OCI-M1 (cell line): ENCODE measurements around the gene PHKA2.

Experiments
- DNase-seq: peaks from one replicate; lab custom pipeline; 2025; lab: John Stamatoyannopoulos, UW

The PHKA2 gene

DNA sequence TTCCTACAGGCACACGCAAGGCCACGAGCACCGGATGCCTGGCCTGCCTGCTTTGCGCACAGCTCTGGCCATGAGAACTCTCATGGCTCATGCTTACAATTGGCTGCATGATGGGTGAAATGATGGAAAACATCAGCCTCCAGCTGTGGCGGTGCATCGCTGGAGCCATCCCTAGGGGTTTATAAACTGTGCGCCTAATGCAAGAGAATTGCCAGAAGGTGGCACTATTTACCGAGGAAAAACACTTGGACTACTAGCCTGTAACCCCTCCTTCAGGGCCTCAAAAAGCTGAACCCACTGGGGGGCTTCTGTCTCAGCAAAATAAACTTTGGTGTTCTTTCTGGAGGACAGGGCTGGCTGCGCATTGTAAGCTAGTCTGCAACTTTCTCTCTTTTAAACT is 51.9 kb downstream of the PHKA2 start:
- peak; percentile 24 for DNase-seq

DNA sequence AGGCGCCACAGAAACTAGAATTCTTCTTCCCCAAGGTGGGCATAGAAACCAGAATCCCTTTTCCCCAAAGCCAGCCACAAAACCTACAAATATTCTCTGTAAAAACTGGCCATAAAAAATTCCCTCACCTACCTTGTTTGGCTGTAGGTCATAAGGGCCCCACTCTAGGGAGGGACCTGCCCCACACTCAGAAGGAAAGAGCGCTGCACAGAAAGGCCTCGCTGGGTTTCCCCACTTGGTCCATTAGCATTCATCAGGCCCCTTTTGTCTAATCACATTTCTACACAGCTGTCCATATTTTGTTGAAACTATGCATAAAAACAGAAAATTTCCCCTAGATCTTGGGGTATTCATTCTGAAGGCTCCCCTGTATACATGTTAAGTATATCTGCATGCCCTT is 54.1 kb downstream of the PHKA2 start:
- no peak for DNase-seq

DNA sequence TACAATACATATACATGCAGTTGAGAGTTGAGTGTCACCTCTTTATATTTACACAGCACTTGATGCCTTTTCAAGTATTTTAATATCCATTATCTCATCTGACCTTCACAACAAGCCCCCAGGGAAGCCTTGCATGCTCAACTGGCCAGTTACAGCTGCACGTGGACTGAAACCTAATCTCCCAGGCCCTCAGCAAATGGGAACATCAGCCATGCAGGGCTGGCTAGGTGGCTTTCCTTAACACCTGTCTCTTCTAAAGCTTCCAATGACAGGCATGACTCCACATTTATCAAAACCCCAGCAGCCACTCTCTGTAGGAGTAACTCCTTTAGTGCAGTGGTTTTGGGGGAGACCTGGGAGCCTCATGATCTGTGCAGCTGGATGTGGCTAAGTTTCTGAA is 56.4 kb downstream of the PHKA2 start:
- DNase-seq, result no peak

DNA sequence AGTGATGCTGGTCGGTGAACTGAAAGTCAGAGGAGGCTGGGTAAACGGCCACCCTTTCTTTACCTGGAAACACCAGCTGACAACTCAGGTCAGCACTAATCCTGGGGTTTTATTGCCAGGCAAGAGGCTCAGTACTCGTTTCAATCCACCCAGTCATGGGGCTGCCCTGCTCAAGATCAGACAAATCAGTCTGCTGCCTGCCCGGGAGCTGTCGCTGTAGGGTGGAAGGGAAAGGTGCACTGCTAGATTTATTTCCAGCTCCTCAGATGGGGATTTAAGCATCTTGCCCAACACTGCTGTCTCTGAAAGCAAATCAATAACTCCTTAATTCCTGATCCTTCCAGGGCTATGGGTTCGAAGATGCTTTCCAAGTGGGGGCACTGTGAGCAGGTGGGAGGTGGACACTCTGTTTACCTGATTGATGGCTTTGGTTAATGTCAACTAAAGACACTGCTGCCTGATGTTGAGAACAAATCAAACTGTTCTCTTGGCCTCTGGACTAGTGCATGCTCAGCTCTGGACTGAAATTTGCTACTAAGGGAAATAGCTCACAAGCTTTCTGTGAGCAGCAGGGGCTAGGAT is 59.3 kb downstream of the PHKA2 start:
- DNase-seq, result no peak

DNA sequence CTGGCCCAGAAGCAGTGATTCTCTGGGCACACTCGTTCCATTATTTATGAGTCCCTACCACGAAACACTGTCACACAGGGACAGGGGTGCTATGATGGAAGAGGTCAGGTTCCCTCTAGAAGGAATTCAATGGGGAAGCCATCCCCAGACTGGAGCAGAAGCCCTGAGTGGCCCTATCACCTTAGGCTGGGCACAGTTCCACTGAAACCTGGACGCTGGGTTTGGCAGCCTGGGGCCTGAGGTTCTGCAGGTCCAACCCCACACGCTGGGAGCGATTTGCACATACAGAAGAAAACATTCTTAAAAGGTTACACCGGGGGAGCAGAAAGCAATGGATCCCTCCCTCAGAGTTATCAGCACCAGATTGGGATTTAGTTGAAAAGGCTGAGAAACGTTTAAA is 63.3 kb downstream of the PHKA2 start:
- DNase-seq, result no peak

DNA sequence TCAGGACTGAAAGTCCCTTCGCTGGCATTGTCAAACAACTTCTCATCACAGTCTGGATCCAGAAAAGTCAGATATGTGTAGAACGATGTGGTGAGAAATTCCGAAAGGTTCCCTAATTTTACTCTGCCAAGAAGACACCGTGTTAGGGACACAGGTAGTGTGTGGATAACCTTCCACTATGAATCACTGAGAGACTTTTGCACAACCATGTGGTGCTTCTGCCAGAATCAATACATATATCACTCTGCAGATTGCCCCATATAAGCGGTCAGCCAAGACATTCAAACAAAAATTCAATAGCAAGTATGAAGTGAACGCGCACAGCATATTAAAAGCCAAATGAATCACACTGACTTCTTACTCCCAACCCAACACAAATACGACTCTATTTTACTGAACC is 63.8 kb downstream of the PHKA2 start:
- no peak for DNase-seq

DNA sequence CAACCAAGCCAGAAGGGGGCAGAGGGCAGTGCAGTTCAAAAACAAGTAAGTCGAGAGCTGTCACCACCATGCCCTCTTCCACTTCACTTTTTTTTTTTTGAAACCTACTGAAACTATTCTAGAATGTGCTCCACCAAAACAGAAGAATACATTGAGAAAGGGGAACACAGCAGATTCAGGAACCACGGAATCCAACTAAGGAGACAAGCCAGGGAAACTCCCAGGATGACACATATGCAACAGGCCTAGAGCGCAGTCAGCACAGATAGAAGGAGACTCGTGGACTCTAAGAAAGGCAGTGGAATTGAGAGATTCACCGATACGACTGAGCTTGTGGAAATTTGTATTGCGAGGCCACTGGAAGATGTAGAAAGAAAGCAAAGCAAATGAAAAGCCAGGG is 66.1 kb downstream of the PHKA2 start:
- DNase-seq, result no peak

DNA sequence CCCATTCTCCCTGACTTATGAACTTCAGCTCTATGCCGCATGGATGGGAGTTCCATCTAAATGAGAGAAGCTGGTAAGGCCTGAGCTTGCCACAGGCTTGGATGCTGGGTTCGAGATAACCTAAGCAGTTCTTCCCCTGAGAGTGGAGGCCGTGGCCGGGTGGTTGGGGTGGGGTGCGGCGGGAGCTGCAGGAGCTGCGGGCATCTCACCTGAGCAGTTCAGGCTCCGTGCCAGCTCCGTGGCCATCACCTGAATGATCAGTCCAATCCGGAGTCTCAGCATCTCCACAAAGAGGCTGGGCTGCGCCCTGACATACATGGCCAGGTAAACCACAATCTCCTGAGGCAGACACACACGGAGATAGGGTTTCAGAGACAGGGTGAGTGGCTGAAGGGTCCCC is 77.6 kb downstream of the PHKA2 start:
- no peak for DNase-seq

DNA sequence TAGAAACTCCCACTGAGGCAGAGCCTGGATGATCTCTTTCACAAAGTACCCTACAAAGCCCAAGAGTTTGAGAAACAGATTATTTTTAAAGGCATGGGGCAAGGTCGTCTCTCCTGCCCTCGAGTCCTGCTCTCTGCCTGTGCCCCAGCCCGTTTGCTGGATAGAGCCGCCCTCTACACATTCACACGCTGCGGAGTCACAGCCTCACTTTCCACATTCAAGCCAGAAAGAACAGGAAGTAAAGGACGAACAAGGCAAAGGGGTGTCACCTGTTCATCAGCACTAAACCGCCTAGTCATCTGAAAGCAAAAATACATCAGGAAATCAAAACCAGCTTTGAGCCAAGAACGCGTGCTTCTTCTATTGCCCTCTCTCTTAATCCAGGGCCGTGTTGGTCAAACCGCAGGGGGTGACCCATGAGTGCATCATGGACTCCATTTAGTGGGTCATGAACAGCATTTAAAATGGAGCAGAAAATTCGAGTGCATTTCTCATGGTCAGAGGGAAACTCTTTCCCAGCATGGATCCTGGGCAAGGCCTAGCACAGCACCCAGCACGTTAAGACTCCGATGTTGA is 83.4 kb downstream of the PHKA2 start:
- no peak for DNase-seq

DNA sequence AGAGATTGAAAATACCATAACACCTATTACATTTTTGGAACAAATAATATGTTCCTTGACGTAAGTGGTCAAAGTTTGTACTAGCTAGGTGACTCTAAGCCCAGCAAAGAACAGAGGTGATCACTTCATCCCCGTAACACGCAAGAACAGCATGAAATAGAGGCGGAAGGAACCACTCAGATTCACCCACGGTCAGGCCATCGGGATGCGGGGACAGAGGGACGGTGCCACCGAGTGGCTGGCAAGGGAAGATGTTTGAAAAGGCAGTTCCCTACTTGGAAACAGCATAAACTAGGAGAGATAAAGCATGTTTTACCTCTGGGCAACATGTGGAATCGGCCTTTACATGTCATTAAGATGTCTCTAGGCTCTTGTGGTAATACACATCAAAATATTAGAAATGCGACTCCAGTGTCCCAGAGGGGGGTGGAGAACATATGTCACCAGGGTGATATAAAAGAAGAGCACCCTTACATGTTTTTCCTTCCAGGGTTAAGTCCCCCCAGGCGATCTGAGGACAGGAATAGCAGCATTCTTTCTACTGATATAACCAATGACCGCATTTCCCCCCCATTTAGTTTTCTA is 84.0 kb downstream of the PHKA2 start:
- no peak for DNase-seq

DNA sequence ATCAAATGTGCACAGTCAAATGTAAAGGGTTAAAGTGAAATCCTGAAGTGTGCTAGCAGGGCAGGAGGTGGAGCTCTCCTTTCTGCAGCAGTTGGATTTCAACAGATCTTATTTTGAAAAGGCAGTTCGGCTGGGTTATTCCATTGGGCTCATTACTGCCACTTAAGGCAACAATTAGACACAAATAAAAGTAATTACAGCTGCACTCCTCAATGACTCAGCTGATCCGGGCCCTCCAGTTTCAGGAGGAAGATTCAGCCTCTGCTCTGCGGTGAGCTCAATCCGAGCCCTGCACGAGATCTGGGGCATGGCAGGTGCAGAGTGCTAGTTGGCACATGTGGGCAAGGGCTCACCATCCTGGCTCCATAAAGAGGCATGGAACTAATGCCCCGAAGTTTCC is 85.4 kb downstream of the PHKA2 start:
- no peak for DNase-seq

DNA sequence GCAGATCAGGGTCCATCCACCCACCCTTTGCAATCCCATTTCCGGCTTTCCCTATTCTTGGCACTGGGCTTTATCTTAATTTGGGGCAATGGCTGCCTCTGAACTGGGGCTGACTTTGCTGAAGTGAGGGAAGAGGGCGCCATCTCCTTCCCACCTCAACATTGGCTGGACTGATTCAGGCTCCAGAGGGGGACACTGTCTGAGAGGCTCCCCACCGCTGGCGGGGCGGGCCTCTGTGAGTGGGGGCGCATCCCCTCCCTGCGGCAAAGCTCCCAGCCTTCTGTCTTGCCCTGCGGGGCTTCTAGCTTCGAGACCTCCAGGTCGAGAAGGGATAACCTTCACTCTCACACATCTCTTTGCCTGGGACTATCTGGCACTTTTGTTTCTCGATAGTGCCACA is 85.8 kb downstream of the PHKA2 start:
- DNase-seq, result no peak

DNA sequence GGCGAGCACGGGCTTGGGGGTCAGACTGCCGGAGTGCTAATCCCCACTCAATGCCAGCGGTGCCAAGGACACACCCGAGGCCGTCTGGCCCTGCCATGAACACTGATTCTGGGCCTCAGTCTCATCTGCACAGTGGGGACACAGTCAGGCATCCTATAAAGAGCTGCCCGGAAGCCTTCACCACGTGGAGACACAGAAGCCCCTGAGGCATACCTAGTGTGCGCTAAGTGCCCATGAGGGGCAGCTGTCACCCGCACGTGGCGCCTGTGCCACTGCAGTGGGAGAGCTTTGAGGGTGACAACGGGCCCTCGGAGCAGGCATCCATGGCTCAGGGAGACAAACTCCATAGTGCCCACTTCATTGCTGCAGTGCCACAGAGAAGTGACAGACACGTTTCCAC is 86.3 kb downstream of the PHKA2 start:
- DNase-seq, result no peak

DNA sequence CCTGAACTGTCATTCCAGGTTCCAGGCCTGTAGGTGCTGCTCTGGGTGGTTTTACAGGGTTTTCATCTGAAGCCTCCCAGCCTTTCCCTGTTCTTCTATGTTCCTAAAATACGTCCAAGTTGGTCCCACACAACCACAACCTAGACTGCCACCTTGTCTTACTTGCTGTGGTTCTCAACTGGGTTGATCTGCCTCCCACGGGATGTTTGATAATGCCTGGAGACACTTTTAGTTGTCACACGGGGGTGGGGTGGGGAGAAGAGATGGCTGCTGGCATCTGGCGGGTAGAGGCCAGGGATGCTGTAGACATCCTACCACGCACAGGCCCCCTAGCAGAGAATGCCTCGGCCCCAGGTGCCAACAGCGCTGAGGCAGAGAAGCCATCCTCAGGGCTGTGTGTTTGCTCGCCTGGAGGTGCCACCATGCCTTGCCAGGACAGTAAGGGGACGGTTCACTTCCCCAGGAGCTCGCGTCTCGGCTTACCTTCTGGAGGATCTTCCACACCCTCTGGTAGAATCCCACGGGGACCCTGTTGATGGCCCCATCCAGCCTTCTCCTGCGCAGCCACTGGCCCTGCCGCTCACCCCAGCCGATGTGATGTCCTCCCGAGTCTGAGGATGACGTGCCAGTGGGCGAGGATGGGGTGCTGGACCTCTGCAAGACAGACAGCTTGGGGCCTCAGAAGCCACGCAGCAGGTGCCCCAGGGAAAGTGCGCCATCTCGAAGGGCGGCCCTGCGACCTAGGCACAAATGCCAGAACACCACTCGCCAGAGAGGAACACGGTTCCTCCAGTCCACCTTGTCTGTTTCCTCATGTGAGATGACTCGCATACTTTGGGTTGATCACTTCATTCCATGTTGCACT is 87.0 kb downstream of the PHKA2 start:
- no peak for DNase-seq

DNA sequence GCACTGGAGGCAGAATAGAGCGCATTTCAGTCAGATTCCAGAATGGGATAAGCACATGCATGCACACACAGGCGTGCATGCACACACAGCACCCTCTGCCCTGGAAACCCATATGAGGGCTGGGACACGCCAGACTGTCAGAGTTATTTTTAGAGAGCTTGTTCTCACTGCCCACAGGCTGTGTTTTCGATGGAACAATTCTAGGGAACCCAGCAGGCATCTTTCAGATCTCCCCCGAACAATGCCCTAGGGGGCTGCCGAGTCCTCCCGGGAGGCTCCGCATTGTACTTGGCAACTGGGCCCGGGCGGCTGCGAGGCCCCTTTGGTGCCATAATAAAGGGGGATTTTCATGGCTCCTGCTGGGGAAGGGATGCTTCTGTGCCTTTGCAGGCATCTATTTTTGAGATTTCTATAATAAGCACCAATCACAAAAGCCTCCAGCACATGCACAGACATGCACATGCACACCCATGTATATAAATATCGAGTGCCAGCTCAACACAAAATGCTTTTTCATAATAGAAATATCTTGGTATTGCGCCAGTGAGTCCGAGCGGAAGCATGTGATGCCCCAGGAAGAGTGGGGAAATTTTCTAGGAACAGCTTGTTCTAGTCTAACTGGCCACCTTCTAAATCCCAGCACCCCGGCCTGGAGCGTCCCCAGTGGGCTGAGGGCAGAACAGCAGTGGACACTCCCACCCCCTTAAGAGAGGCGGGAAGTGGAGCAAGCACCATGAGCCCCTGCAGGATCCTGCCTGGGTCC is 88.5 kb downstream of the PHKA2 start:
- DNase-seq, result no peak

DNA sequence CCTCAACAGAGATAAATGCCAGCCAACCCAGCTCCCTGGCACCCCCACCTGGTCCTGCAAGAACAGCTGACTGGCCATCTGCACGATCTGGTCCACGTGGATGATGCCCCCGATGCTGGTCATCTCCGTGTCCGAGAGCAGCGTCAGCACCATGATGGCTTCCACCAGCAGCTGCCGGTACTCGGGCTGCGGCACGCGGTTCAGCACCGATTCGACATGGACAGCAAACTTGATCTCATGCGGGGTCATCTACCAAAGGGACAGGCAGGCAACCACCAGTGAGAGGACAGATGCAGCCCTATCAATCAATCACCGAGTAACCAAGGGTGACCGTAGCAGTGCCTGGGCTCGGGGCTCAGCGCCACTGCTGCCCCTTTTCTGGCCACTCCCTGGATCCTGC is 89.8 kb downstream of the PHKA2 start:
- DNase-seq, result no peak

DNA sequence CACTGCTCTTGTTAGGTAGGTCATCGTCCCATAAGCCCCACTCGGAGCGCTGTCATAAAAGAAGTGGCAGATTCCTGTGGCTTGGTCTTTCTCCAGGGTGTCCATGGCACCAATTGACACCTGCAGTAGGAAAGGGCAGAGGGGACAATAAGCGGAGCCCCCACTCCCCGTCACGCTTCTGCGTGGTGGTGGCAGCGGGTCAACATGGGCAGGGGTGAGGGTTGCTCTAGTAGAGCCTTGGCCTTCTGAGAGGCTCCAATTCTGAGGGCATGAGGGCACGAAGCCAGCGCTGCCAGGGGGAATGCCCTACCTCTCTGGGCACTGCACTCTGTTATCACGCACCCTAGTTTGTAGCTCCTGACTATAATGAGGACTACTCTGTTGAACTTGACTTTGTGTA is 90.4 kb downstream of the PHKA2 start:
- DNase-seq, result no peak

DNA sequence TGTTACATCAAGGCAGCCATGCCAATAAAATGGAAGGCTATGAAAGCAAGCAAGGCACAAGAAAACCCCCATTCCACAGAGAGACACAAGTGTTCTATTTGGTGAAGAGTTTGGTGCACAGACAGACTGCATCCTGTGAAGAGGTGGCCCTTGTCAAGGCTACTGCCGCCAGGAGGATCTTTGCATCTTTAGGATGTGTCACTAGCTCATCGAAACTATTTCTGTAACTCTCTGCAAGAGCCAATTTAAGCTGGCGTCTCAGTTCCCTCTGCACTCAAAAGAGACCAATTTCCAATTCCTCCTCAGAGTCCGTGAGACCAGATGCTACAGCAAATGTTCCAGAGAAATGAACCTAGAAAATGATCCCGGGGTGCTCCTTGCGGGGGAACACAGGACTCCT is 91.0 kb downstream of the PHKA2 start:
- DNase-seq, result no peak

DNA sequence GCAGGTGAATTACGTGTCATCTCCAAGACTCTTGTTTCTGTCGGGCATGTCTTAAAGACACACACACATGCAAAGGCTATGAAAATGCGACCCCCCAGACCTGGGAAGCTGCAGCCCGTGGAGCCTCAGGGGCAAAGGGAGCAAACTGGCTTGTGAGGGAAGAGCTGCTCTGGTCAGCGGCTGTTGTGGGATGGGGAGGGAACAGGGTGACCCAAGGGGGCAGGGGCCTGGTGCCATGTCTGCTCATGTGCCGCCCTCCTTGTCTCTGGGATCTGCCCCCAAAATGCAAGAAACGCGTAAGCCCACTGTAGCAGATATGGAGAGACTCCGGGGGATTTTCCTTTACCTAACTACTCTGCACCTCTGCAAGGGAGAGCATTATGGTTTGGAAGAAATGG is 92.4 kb downstream of the PHKA2 start:
- no peak for DNase-seq

DNA sequence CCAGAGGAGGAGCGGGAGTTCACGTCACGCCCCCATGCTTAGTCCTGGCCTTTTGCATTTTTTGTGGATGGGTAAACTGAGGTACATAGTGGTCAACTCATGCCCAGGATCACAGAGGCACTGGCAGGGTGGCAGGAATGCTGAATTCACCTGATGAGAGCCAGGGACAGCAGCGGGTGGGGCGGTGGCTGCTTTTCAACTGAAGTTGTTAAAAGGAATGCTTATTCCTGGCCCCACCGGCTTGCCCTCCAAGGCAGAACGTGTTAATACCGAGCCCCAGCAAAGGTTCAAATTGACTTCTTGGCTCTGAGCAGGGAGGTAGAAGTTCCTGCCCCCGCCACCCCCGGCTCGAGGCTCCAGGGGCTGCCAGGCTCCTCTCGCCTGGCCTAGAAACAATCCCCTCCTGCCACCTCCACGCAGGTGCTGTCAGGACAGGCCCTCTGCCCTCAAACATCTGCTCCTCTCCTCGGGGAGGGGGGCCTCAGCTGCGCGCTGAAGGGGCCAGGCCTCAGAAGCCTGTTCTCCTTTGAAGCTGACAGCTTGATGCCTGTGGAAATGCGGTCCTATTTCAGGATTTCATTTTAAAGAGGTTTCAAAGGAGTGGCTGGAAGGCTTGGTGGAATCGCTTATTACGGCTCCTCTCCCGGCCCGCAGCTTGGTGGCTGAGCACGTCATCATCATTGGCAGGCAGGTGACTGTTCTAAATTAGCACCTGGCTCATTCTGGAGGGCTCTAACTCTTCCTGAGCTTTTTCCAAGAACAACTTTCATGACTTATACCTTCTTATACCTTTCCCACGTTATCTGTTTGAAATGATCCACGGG is 93.0 kb downstream of the PHKA2 start:
- DNase-seq, result no peak

DNA sequence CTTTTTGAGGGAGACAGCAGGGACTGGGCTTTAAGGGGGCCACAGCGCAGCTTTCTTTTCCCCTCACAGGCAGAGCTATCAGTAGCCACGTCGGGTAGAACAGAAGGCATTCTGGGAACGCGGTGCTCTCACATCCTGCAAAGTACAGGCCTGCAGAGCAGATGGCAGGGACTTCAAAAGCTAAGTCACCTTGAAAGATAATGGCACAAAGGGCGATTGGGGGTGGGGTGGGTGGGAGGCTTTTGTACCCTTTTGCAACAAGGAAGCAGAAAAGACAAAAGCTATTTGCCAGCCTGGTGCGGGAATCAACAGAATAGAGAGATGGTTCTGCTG is 93.9 kb downstream of the PHKA2 start:
- DNase-seq, result no peak
